ENCODE results near the gene PIK3R3. TPM values are rescaled to one million over a fixed set of nuclear protein-coding genes. Genes with fewer than 3 reads are reported as not detected.

PIK3R3 gene
- total RNA-seq, 1 donor from 2014 or later = 22.0 TPM

DNA sequence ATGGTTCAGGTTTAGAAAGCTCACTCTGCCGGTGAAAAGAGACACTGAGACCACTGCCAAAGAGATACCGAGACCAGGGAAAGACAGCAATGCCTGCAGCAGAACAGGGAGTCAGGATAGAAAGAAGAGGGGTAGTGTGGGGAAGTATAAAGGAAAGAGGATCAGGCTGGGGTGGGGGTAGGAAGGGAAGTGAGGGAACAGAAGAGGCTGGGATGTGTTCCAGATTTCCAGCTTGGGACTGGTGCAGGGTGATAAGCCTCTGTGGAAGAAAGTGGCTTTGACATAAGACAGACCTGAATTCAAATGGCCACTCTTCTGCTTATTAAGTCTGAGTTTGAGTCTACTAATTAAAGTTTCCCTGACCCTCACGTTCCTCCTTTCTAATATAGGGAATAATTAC, 105.9 kb downstream of the PIK3R3 start:
- no peak for DNase-seq (ENCODE audit: low spot score)

DNA sequence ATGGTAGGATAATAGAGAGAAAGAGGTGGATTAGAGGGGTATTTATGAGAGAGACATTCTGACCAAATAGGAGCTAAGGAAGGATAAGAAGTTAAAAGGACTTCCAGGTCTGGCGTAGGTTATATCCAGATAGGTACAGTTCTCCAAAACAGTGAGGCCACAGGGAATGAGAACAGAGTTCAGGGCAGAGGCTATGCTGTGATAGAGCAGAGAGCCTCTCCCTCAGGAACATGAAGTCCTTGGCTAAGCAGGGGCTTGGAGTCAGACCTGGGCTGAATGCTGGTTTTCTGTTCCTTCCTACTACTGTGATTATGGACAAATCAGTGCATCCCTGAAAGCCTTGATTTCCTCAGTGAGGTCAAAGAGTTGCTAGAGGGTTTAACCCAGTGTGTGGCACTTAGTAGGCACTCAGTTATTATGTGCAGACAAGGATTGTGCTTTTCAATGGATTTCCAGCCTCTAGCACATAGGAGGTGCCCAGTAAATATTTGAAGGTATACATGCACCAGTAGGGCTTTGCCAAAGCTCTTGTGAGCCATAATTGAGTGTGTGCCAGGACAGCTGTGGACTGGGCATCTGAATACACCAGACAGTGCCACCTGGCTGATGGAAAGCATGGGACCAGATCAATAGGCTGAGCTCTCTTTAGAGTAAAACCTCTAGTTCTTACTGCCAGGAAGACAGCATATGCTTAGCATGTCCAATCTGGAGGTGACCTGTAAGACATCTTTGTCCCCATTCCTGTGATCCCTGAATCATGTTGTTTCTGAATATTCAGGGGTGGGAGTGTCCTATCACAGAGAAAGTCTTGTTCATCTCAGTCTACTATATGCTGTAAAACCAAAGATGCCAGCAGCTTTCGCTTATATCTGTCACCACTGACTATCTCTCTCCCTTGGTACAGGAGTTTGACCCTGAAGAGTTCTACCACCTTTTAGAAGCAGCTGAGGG, 111.1 kb downstream of the PIK3R3 start:
- no peak for DNase-seq (ENCODE audit: low spot score)

DNA sequence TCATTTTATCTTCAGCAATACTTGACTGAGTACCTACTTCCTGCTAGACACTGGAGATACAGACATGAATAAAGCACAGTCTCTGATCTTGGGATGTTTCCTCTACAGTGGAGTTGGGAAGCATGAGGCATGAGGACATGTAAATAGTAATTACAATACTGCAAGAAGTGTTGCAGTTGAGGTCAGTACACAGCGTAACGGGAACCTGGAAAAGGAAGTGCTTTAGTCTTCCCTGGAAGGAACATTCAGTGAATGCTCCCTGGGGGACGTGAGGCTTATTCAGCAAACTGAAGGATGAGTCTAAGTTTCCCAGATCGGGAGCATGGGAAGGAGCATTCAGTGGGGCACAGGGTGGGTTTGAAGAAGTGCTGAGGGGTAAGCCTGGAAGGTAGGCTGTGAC, 112.4 kb downstream of the PIK3R3 start:
- DNase-seq (ENCODE audit: low spot score) = no peak

DNA sequence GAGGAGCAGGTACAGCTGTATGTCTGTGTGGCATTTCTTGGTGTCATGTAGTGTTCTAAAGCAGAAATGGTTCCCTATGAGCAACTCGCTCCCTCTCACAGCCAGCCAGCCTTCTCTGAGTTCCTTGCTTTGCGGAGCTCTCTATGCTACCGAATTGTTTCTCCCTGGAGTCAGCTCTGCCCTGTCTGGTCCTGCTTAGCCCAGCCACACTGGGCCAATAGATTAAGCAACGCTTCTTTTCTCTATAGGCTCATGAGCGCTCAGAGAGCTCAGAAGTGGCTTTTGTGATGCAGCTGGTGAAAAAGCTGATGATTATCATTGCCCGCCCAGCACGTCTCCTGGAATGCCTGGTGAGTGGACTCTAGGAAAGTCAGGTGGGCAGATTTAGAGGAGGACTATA, 113.1 kb downstream of the PIK3R3 start:
- DNase-seq (ENCODE audit: low spot score) = no peak

DNA sequence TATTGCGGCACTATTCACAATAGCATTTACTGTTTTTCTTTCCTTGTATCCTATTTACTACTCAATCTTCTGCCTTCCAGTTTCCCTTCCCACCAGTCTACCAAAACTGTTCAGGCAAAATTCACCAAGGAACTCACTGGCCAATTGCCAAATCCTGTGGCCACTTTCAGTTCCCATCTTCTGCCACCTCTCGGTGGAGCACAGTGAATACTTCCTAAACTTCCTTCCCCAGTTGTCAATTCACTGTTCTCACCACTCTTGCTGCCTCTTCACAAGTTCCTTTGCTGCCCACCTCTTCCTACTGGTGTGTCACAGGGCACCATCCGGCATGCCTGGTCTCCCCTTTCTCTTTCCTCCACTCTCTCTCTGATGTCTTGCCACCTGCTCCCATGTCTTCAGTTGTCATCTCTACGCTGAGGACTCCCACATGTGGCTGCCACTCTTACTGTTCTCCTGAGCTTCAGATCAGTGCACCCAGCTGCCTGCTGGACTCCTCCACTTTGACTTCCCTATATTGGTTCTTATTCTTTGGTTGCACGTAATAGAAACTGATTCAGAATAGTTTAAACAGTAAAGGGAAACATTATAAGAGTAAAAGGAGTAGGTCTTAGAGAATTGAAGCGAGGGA, 114.4 kb downstream of the PIK3R3 start:
- DNase-seq (ENCODE audit: low spot score) = no peak

DNA sequence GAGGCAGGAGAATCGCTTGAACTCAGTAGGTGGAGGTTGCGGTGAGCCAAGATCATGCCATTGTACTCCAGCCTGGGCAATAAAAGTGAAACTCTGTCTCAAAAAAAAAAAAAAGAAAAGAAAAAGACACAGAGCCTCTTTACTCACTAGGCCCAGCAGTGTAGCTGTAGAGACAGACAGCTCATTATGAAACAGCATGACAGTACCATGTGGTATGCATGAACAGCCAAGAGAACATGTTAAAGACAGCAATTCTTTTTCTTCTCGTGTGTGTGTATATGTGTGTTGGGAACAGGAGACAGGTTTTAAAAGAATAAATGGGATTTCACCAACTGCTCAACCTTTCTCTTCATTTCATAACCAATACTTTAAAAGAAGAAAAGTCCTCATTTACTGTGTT, 118.8 kb downstream of the PIK3R3 start:
- no peak for DNase-seq (ENCODE audit: low spot score)

DNA sequence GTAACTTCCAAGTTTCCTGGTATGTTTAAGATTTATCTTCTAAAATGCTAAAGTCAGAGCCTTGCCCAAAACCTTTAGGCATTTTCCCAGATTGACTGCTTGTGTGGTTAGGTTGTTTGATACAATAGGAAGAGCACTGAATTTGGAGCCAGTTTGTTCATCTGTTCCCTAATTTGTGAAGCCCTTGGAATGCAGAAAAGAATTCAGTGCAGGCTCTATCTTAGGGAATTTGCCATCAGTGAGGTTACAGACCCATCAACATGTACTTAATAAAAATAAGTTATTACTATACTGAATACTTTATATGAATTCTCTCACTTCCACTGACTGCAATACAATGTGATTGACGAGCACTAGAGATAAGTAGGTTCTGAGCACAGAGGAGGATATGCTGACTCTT, 120.2 kb downstream of the PIK3R3 start:
- no peak for DNase-seq (ENCODE audit: low spot score)

DNA sequence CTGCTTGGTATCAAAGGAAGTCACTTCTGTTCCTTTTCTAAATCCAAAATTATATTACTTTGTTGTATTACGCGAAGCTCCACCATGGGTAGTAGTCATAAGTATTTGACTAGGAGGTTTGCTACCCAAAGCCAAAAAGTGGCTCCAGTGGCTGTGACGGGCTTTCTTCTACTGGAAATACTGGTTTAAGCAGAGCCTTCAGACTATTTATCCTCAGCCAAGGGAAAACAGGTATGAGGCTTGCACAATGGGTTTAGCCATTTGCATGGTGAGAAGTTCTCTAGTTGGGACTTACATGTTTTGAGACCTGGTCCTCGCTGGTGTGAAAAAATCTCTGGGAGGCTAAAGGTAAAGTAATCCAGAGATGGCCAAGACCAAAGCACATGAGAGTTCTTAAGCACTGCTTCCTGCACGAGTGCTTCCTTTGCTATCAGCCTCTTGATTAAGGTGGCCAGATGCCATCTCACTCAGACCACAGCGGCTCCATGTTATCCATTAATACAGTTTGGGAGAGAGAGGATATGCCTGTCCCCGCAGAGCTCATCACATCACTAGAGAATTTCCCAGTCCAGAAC, 121.2 kb downstream of the PIK3R3 start:
- no peak for DNase-seq (ENCODE audit: low spot score)

DNA sequence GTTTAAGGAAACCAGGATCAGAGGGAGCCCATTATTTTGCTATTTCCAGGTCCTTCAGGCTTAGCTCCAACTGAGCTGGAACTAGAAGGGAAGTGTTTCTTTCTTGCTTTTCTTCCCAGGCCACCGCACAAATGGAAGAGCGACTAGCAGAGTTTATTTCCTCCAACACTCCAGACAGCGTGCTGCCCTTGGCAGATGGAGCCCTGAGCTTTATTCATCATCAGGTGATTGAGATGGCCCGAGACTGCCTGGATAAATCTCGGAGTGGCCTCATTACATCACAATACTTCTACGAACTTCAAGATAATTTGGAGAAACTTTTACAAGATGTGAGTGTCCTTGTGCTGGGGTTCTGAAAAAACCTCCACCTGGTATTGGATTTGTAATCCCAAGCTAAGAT, 121.8 kb downstream of the PIK3R3 start:
- no peak for DNase-seq (ENCODE audit: low spot score)

DNA sequence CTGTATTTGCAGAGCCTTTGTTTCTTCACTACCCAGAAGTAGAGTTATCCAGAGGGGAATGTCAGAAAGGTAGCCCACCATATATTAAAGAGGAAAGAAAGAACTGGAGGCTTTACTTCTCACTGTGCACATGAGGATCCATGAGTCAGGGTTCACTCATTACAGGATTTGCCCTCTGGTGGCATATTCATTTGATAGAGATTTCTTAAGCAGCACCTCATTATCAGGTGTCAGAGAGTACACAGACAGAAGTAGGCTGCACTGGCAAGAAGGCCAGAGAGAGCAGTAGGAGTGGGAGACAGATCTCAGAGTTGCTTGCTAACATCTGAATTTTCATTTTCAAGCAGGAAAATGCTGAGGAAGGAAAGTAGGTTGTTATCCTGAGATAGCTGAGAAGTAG, 123.8 kb downstream of the PIK3R3 start:
- no peak for DNase-seq (ENCODE audit: low spot score)

DNA sequence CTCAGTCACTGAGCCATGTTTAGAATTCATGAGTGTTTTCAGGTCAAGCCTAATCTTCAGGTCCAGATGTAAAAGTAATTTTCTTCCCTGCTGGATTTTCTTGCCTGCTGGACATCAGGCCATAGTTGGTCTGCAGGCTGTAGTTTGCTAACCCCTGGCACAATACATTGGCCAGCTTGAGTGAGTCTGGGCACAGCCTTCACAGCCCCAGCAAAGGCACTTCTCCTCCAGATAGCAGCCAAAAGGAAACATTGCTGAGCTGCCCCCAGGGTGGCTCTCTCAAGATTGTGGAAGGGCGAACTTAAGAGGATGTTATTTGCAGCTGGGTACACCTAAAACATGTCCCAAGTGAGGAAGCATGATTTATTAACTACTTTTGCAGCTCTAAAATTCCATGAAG, 126.8 kb downstream of the PIK3R3 start:
- no peak for DNase-seq (ENCODE audit: low spot score)

DNA sequence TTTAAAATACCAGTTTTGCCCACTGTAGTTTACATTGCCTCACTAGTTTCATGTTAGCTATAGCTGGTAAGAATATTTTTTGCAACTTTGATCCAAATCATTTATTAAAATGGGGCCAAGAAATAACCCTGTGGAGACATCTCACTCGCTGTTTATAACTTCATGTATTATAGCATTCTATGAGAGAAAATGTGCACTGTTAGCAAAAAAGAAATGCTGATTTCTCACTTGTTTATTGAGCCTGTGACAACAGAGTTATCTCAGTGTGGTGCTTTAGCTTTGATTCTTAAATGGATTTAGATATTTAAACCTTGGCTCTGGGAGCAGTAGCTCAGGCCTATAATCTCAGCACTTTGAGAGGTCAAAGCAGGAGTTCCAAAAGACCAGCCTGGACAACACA, 127.9 kb downstream of the PIK3R3 start:
- DNase-seq (ENCODE audit: low spot score) = no peak

DNA sequence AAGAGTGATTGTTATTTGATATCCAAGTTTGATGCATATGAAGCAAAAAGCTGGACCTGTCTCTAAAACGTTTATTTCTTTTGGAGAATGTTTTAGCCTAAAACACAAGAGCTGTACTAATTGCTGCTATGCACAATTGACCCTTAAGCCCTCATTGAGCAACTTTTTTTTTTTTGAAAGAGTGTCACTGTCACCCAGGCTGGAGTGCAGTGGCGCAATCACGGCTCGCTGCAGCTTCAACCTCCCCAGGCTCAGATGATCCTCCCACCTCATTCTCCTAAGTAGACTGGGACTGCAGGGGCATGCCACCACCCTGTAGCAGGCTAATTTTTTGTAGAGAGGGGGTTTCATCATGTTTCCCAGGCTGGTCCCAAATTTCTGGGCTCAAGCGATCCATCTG, 129.1 kb downstream of the PIK3R3 start:
- no peak for DNase-seq (ENCODE audit: low spot score)

DNA sequence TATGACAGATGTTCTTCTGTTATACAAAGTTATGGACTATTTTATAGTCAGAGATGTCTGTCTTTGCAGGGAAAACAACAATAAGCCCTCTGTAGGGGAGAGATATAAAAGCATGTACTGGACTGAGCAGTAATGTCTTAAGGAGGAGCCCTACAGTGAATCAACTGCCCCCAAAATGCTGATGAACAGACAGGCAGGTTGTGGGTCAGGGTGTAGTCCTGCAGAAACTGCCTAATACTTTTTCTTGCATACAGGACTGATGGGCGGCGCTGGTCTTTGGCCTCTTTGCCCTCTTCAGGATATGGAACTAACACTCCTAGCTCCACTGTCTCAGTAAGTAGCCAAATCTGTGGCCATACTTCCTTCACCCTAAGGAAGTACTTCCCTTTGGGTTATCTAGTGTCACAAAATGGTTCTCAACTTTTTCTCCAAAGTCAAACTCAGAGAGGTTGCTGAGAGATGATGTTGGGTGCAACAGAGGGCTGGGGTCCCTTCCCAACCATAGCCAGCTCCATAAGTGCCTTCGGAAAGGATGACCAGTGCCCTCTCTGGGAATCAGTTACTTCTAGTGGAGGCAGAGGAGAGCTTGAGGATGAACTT, 129.8 kb downstream of the PIK3R3 start:
- no peak for DNase-seq (ENCODE audit: low spot score)

DNA sequence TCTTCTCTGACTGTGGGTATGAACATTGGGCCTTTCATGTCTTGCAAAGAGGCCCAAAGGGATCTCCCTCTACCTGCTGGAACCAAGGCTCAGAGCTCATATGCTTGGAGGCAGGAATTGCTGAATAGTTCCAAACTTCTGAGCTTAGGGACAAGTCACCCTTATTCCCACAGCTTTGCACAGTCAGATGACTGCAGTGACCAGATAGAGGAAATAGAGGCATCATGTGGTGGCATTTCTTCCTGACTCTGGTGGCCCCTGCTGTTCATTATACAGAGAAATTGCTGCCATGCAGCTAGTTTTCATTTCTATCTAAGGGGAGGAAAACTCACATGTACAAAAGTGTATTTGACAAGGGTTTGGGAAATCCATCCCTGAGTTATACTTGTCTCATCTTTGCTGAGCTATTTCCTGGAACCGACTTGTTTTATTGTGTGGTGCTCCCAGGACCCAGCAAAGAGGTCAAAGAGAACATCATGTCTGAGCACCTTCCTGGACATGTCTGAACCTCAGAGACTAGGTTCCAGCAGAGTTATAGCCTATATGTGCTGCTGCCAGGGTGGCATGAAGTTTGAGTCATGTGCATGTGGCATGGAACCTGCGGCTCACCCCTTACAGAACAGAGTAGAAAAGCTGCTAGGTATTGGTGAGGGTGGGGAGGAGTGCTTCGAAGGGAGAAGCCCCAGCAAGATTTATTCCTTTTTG, 131.2 kb downstream of the PIK3R3 start:
- no peak for DNase-seq (ENCODE audit: low spot score)

DNA sequence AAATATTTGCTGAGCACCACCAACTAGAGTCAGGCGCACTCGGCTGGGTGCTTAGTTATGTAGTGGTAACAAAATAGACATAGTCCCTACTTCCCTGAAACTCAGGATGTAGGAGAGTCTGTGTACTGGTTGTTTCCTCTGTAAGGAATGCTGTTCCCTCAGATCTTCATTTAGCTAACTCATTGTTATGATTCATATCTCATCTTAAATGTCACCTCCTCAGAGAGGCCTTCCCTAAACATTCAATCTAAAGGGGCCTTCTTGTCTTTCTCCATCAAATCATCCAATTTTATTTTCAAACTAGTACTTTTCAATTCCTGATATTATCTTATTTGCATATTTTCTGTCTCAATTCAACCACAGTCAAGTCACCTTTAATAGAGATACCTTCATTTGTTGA, 132.9 kb downstream of the PIK3R3 start:
- DNase-seq (ENCODE audit: low spot score) = no peak

DNA sequence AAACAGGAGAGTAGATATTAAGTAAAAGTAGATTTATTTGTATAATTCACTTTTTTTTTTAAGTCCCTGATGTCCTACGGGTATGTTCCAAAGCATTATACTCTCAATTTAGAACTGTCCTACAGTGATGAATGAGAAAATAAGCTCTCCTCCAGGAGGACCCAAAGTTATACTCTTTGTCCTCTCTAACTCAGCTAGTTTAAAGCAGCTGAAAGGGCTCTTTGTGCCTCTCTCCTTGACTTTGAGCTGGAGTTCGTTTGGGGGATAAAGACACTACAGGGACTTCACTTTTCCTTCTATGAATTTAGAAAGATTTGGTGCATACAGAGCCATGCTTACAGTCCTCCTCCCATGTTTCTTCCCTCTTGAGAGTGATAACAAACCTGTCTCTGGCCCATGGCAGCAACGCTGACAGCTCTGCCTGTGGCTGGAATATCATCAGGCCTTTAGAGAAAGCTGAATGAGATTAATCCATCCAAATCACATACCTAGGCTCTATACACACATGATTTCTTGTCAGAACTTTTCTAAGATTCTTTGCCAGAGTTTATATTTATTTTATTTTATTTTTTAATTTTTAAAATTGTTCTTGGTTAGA, 134.3 kb downstream of the PIK3R3 start:
- DNase-seq (ENCODE audit: low spot score) = no peak

DNA sequence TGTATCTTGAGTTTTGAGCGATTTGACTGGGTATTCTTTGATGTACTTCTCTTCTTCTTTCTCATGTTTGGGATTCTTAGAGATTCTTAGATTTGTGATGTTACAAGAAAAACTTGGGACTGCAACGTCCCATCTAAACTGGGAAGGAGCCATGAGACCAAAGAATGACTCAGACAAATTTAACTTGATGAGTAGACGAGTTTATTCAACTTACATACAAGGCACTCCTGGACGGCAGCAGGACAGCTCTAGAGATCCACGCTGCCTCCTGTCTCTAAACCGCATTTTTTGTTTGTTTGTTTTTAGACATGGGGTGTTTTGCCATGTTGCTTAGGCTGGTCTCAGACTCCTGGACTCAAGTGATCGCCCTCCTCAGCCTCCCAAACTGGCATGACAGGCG, 137.1 kb downstream of the PIK3R3 start:
- no peak for DNase-seq (ENCODE audit: low spot score)

DNA sequence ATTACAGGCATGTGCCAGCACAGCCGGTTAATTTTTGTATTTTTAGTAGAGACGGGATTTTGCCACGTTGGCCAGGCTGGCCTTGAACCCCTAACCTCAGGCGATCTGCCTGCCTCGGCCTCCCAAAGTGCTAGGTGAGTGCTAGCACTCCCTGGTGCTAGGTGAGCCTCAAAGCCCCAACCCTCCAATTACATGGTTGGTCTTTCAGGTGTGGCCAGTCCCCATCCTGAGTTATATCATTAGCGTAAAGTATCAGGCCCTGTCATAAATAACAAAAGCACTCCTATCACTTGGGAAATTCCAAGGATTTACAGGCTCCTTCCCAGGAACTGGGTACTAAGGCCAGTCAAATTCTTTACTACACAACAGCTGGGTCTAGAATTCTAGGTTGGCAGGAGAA, 138.0 kb downstream of the PIK3R3 start:
- no peak for DNase-seq (ENCODE audit: low spot score)

Data from mucosa of gallbladder (tissue), 1 donor.